GM21529 (cell line): ENCODE measurements around the gene MMP23B.
"Not testable (repeated sequence)": the region's sequence is repeated elsewhere in the genome, so short reads cannot be mapped to it uniquely, and the experiment has no call there.

Source experiments
- ATAC-seq: cut with Tn5 transposase; IDR thresholded peaks from one replicate; pipeline ENCODE4 v1.9.1; 2021; ENCODE audit not compliant: unreplicated experiment

Gene MMP23B

DNA sequence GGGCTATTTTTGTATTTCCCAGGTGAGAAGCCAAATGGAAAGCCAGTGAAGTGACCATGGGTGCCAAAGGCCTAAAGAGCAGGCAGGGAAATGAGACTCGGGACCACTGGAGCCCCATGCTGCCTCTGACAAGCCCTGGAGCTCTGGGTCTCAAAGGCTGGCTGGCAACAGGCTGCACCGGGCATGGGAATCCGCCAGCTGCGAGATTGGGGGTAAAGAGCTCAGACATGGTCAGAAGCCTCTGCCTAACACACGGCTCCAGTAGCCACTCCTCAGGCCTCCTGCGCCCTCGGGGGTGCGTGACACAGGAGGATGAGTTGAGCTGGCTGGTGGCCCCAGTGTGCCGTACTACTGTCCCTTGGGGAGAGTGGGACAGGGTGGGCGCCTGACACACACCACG, 32.3 kb downstream of the MMP23B start:
- not testable (repeated sequence) for ATAC-seq

- ATAC-seq: no peak
These were observed 33.2 kb downstream of the MMP23B start for GRCh38 chr1:1664941-1665814.

DNA sequence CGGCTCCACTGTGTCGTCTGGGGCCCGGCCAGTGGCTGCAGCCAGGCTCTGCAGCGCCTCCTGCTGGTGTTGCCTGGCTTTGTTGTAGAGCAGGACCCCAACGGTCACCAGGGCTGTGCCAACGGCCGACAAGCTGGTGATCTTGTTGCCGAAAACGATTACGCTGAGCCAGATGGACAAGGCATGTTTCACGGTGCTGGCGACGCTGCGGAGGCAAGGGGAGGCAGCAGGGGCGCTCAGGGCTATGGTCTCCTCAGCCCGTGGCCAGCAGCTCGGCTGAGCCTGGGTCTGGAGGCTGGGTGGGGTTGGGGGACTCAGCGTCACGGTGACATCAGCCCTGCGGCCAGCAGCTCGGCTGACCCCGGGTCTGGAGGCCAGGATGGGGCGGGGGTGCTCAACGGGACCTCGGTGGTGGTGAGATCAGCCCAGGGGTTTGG, 33.9 kb downstream of the MMP23B start:
- no peak for ATAC-seq

- no peak for ATAC-seq
These were observed 34.6 kb downstream of the MMP23B start for GRCh38 chr1:1666526-1666925.

GRCh38 chr1:1669468-1670440, 37.8 kb downstream of the MMP23B start:
- ATAC-seq: no peak

GRCh38 chr1:1670866-1671265, 38.9 kb downstream of the MMP23B start:
- ATAC-seq: no peak

DNA sequence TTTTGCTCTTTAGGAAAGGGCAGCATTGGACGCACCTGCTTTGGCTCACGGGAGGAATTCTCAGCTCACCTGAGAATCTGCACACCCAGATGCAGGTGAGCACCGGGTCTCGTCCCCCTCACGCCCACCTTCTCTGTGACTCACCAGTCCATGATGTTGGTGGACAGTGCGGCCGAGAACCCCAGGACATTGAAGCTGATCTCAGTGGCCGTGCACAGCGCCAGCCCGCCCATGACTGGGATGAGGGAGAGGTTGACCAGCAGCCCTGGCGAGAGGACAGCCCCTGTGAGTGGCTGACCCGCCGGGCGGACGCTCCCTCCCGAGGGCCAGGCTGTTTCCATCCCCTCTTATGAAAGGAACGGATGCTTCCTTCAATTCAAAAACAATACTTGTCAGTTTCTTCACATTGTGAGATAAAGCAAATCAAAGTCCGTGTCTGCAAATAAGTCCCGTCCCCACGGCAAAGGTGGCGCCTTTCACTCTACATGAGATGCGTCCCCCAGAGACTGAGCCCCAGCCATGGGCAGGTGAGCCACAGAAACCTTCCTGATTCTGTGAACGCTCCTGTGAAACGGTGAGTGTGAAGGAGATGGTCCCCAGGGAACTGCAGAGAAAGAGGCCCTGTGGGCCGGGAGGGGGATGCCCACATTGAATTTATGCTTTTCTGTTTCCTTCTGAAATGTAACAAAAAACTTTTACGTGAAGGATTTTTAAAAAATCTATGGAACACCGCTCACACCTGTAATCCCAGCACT, 39.6 kb downstream of the MMP23B start:
- no peak for ATAC-seq

- ATAC-seq: no peak
These were observed 40.4 kb downstream of the MMP23B start for GRCh38 chr1:1672181-1672965.

- not testable (repeated sequence) for ATAC-seq
These were observed 42.8 kb downstream of the MMP23B start for GRCh38 chr1:1674806-1675205.

GRCh38 chr1:1675218-1675617, 43.2 kb downstream of the MMP23B start:
- not testable (repeated sequence) for ATAC-seq

DNA sequence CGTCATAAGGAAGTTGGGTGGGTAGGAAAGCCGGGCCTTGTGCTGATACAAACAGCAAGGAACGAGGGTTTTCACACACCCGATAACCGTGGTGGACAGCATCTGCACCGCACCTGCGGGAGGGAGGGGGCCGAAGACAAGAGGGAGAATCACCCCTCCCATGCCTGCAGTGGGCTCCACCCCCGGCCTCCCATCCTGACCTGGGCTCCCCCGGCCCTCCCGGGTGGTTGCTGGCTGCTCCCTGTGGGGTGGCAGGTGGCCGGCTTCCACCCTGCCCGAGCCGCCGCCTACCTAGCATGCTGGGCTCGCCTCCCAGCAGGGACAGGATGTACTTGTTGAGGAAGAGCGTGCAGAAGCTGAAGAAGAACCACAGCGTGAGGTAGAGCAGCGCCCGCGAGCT, 44.1 kb downstream of the MMP23B start:
- not testable (repeated sequence) for ATAC-seq

GRCh38 chr1:1677718-1678580, 46.0 kb downstream of the MMP23B start:
- ATAC-seq: peak; percentile 70

DNA sequence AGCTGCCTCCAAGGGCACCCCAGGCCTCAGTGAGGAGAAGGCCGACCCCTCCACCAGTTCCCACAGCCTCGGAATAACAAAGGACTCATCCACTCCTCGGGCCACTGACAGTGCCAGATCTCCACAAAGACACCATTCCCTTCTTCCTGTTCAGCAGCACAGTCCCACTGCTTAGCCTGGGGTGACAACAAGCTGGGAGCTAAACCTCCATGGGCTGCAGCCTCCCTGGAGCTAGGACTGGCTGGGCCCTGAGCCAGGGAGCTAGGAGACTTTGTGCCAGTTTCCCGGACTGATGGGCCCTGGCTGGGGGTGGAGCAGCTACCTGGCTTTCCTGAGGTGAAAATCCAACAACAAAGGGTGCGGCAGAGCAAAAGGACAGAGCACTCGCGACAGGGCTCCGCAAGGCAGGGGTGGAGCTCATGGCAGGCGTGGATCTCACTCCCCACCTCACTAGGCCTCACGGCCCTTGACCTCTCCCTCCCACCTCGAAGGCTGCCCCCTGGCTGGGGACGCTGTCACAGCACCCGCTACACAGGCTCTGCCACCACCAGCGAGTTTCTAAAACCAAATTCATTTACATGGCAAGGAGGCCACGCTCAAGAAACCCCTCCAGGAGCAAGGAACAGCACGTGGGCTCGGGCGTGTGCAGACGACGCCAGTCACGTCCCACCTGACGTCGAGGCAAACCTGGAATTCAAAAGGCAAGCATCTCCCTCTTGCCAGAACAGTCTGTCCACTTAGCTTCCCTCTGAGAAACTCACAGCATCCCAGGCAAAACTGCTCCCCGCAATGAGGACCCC, 46.8 kb downstream of the MMP23B start:
- no peak for ATAC-seq

- ATAC-seq: no peak
These were observed 48.3 kb downstream of the MMP23B start for GRCh38 chr1:1680031-1680911.

GRCh38 chr1:1680912-1681273, 48.9 kb downstream of the MMP23B start:
- no peak for ATAC-seq

DNA sequence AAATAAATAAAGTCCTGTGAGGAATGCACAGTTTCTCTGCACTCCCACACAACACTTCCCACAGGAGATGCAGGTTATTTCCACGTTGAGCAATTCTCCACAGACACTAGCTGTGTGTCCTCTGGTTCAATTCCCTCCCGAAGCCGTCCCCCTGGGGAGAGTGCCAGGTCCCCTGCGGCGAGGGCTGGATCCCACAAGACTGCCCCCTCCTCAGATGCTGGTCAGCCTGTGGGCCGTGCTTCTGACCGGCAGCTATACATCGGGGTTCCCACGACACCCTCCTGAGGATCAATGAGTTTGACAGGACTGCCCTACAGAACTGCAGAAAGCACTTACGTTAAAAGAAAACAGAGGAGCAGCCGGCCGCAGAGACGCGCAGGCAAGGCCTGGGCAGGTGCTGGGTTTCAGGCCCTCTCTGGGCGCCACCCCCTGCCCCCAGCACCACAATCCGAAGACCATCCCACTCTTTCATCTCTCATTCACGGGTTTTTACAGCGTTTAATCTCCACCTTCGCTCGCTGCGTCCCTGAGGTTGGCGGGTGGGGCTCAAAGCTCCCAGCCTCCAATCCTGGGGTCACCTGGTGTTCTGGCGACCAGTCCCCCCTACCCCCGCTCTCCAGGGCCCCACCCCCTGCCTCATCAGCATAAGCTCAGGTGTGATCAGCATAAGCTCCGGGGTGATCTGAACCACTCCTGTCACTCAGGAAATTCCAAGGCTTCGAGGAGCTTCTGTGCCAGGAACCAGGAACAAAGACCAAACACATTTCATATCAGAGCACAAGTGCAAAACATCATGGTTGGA, 51.3 kb downstream of the MMP23B start:
- no peak for ATAC-seq
